NCI-H2107 treated with DMSO at 0.1 percent for 48 hours (cell line): Measurements from ENCODE around the gene AEBP2.
"Not testable (repeated sequence)": the region's sequence is repeated elsewhere in the genome, so short reads cannot be mapped to it uniquely, and the experiment has no call there.

Experiments
- DNase-seq: peaks from one replicate; lab custom pipeline; 2025; ENCODE audit not compliant: unreplicated experiment; lab: John Stamatoyannopoulos, UW

AEBP2 gene

DNA sequence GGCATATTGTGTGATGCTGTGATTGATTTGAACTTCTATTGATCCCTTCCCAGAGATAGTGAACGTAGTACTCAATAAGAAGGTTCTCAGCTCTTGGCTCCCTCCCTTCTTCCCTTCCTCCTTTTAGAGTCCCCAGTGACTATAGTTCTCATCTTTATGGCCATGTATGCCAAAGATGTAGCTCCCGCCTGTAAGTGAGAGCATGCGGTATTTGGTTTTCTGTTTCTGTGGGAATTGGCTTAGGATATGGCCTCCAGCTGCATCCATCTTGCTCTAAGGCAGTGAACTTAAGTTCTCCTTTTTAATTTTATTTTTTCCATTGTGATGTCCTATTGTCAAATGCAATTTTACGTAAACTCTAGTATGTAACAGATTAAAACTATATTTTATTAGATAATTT is 109.5 kb downstream of the AEBP2 start:
- no peak for DNase-seq

DNA sequence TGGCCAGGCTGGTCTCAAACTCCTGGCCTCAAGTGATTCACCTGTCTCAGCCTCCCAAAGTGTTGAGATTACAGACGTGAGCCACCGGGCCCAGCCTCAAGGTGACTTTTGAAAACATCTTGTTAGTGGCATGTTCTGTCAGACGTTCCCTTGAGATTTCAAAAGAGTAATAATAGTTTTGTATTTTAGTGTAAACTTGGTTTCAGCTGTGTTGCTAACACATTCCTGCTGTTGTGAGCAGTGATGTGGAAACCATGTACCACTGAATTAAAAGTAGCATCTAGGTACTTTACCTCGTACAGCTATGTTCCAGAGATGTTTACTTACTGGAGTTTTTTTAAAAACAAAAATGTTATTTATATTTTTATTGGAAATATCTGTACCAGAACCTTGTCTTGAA is 111.3 kb downstream of the AEBP2 start:
- no peak for DNase-seq

DNA sequence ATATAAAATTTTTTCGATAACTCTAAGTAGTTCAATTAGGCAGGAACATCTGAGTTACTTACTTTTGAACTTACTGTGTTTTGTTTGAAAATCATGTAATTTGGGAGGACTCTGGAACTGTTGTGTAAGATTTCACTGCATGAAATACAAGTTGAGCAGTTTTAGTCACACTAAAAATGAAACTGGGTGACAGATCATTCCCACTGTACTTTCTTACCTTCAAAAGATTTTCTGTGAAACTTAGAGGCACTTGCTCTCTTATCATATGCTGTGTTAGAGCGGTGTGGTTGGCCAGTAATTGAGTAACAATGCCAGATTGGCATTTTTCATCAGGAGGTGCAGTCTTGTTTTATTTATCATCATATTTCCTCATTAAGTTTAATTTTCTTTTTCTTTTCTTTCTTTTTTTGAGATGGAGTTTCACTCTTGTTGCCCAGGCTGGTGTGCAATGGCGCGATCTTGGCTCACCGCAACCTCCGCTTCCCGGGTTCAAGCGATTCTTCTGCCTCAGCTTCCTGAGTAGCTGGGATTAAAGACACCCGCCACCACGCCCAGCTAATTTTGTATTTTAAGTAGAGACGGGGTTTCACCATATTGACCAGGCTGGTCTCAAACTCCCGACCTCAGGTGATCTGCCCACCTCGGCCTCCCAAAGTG is 113.3 kb downstream of the AEBP2 start:
- not testable (repeated sequence) for DNase-seq

DNA sequence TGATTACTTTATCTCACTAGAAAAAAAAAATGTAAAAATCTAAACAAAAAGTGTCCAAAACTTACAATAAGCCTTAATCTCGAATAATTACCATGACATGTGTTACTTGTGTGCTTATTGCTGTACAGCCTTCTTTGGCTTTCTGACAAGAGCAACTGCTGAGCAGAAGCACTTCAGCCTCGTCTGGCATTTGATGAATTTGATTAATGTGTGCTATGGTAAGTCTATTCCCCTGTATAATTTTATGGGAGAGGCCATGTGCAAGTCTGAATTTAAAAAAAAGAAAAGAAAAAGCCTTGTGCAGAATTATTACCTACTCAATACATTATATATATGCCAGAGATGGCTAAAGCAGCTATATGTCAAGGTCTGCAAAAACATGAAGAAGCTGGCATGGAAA is 113.9 kb downstream of the AEBP2 start:
- no peak for DNase-seq

DNA sequence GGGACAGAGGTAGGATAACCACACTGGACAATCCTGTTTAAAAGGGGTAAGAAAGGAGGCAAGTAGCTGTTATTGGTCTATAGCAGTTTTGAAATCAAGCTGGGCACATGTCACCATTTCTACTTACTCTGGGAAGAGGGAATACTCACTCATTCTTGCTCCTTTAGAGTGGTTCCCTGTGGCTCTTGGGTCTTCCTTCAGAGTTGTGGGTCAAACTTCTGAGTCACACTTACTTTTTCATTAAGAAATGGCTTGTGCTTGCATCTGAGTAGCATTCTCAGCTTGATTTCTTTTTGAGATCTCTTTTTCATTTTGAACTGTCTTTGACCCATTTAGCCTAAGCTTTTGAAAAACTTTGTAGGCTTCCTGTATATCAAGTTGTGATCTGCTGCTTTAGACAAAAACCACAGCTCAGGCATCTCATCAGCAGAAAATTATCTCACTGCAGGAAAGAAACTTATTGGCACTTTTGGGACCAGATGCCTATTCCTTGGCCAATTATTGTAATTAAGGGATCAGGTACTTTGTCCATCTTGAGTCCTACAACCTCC is 122.2 kb downstream of the AEBP2 start:
- DNase-seq: no peak
